ENCODE data around the gene MAGI2. TPM values are rescaled to one million over a fixed set of nuclear protein-coding genes. Genes with fewer than 3 reads are reported as not detected.

Gene MAGI2
- total RNA-seq, 1 experiment from 2014 or later, result 14.3 TPM

- no peak overlapping the region for H3K4me2 ChIP-seq (ENCODE audit: insufficient read depth, insufficient read length, low read length)
- no peaks in the 10 kb centered on the region for H3K23me2 ChIP-seq (ENCODE audit: insufficient read length, low read depth, low read length, poor library complexity, severe bottlenecking)
- H3K79me1 ChIP-seq (ENCODE audit: insufficient read depth, low read depth, low read length, poor library complexity, severe bottlenecking), result no peaks in the 10 kb centered on the region
- no peaks in the 10 kb centered on the region for H4K20me1 ChIP-seq (ENCODE audit: control insufficient read depth, insufficient read depth, insufficient read length)
- no CpG with 5 or more reads among the region's 4 CpGs for WGBS (ENCODE audit: extremely low coverage, insufficient read length, low lambda C conversion rate)
- H2AFZ ChIP-seq (ENCODE audit: low read length), result no peak overlapping the region
- no peak overlapping the region for H2BK12ac ChIP-seq (ENCODE audit: insufficient read length, low read depth, low read length)
- no peak overlapping the region for H3K23ac ChIP-seq (ENCODE audit: insufficient read length, low read depth, low read length)
- no peak overlapping the region for H2BK15ac ChIP-seq (ENCODE audit: low read depth, low read length)
- no peak overlapping the region for H2BK5ac ChIP-seq (ENCODE audit: insufficient read length, low read length)
- Mint-ChIP-seq H3K27me3 (ENCODE audit: low read depth) (no peaks in the 10 kb centered on the region), H3K27ac (no peak overlapping the region), H3K4me1 (peaks cover 18 to 25% of the 10 kb centered on the region in 2 experiments), H3K36me3 (ENCODE audit: insufficient read depth in 1 of 3, low read depth in 3 of 3) (peaks cover 0 to 6% (median 0%) of the 10 kb centered on the region in 3 experiments; a peak in 1 of 7 replicates), H3K9me3 (no peaks in the 10 kb centered on the region), H3K4me3 (no peak overlapping the region)
- H3K27ac ChIP-seq (ENCODE audit: insufficient read length, low read depth, low read length), result no peak overlapping the region
- no peaks in the 10 kb centered on the region for H3K9me3 ChIP-seq (ENCODE audit: control insufficient read depth, low read depth, low read length)
- H3K14ac ChIP-seq (ENCODE audit: insufficient read depth, low read length), result no peak overlapping the region
- H3K27me3 ChIP-seq (ENCODE audit: insufficient read depth, low read length), result no peaks in the 10 kb centered on the region
- H3K56ac ChIP-seq (ENCODE audit: insufficient read length, low read depth, low read length), result no peak overlapping the region
- H4K5ac ChIP-seq (ENCODE audit: insufficient read length, low read depth, low read length), result no peak overlapping the region
- H3K9ac ChIP-seq (ENCODE audit: extremely low read depth, insufficient read length, low read length), result no peak overlapping the region
- DNase-seq, result no peak
- no peak overlapping the region for H3K18ac ChIP-seq (ENCODE audit: insufficient read length, low read depth, low read length)
- H3K79me2 ChIP-seq (ENCODE audit: insufficient read depth, low read length), result no peaks in the 10 kb centered on the region
- no peak overlapping the region for H2BK20ac ChIP-seq (ENCODE audit: low read depth, low read length, poor library complexity, severe bottlenecking)
- no peak overlapping the region for H2BK120ac ChIP-seq (ENCODE audit: low read depth, low read length, poor library complexity, severe bottlenecking)
- TF ChIP-seq, protein P1, sequence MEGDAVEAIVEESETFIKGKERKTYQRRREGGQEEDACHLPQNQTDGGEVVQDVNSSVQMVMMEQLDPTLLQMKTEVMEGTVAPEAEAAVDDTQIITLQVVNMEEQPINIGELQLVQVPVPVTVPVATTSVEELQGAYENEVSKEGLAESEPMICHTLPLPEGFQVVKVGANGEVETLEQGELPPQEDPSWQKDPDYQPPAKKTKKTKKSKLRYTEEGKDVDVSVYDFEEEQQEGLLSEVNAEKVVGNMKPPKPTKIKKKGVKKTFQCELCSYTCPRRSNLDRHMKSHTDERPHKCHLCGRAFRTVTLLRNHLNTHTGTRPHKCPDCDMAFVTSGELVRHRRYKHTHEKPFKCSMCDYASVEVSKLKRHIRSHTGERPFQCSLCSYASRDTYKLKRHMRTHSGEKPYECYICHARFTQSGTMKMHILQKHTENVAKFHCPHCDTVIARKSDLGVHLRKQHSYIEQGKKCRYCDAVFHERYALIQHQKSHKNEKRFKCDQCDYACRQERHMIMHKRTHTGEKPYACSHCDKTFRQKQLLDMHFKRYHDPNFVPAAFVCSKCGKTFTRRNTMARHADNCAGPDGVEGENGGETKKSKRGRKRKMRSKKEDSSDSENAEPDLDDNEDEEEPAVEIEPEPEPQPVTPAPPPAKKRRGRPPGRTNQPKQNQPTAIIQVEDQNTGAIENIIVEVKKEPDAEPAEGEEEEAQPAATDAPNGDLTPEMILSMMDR (conservative IDR thresholded peaks at IDR 0.05), result no peak
- H3K4ac ChIP-seq (ENCODE audit: low read depth, low read length), result no peak overlapping the region
- no peak overlapping the region for H2AK5ac ChIP-seq (ENCODE audit: insufficient read length, low read length)
- no peak overlapping the region for H3T11ph ChIP-seq (ENCODE audit: low read length)
- H4K8ac ChIP-seq (replicated peaks; ENCODE audit: insufficient read length, low read depth, low read length), result no peak overlapping the region
- H4K91ac ChIP-seq (ENCODE audit: insufficient read length, low read depth, low read length), result no peak overlapping the region
- H3K4me1 ChIP-seq (ENCODE audit: insufficient read depth, low read length), result peaks cover 4% of the 10 kb centered on the region; the same call in 1 of the 2 replicates
Measured at GRCh38 chr7:78568690-78569089, 884.8 kb downstream of the MAGI2 start.
